ENCODE data around the gene ENHO.

The ENHO gene

GRCh38 chr9:34522971-34523797 lies at the start of gene ENHO:
Gene ENHO (minus strand): TSS chr9:34522990. CDS start chr9:34521695, 1,295 bp downstream.
- DNase-seq = peak; percentile 81

GRCh38 chr9:34572092-34572491 lies 49.3 kb upstream of the ENHO start:
- no peak for DNase-seq

- DNase-seq = no peak
Observed at GRCh38 chr9:34571481-34571810, 48.7 kb upstream of the ENHO start.

- DNase-seq = no peak
Observed at GRCh38 chr9:34570809-34571480, 48.2 kb upstream of the ENHO start.

- DNase-seq = no peak
Observed at GRCh38 chr9:34570376-34570775, 47.6 kb upstream of the ENHO start.

GRCh38 chr9:34568774-34569173 lies 46.0 kb upstream of the ENHO start:
- DNase-seq = no peak

- no peak for DNase-seq
Observed at GRCh38 chr9:34568133-34568532, 45.3 kb upstream of the ENHO start.

- DNase-seq = no peak
Observed at GRCh38 chr9:34566972-34567371, 44.2 kb upstream of the ENHO start.

GRCh38 chr9:34566322-34566721 lies 43.5 kb upstream of the ENHO start:
- no peak for DNase-seq

- no peak for DNase-seq
Observed at GRCh38 chr9:34565856-34566255, 43.1 kb upstream of the ENHO start.

GRCh38 chr9:34564617-34565016 lies 41.8 kb upstream of the ENHO start:
- no peak for DNase-seq

GRCh38 chr9:34563262-34563661 lies 40.5 kb upstream of the ENHO start:
- DNase-seq = no peak

- DNase-seq = no peak
Observed at GRCh38 chr9:34562135-34562745, 39.5 kb upstream of the ENHO start.

- no peak for DNase-seq
Observed at GRCh38 chr9:34560599-34561214, 37.9 kb upstream of the ENHO start.

- peak; percentile 54 for DNase-seq
Observed at GRCh38 chr9:34559624-34560455, 37.0 kb upstream of the ENHO start.

GRCh38 chr9:34558919-34559623 lies 36.3 kb upstream of the ENHO start:
- DNase-seq = no peak

- no peak for DNase-seq
Observed at GRCh38 chr9:34558364-34558763, 35.6 kb upstream of the ENHO start.

GRCh38 chr9:34557426-34558321 lies 34.9 kb upstream of the ENHO start:
- DNase-seq = no peak

- DNase-seq = no peak
Observed at GRCh38 chr9:34556949-34557348, 34.2 kb upstream of the ENHO start.

- DNase-seq = no peak
Observed at GRCh38 chr9:34555936-34556525, 33.2 kb upstream of the ENHO start.

GRCh38 chr9:34555500-34555899 lies 32.7 kb upstream of the ENHO start:
- no peak for DNase-seq

All from HCEC 1CT (cell line).